ENCODE data around the gene MCTP1.

Gene MCTP1

DNA sequence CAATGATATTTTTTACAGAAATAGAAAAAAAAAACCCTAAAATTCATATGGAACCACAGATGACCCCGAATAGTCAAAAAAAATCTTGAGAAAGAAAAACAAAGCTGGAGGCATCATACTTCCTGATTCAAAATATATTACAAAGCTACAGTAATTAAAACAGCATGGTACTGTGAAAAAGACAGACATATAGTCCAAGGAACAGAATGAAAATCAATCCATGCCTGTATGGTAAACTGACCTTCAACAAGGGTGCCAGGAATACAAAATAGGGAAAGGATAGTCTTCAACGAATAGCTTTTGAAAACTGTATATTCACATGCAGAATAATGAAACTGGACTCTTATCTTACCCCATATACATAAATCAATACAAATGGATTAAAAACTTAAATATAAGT is 307.5 kb downstream of the MCTP1 start:
- DNase-seq (ENCODE audit: low read depth in 1 of 2, low spot score in 1 of 2) = no peak

GRCh38 chr5:94976853-94977252 is 308.0 kb downstream of the MCTP1 start:
- no peak for TF ChIP-seq REST (IDR thresholded peaks at IDR 0.05; ENCODE audit: insufficient replicate concordance, low read depth)
- no peak for TF ChIP-seq POLR2AphosphoS5 (IDR thresholded peaks at IDR 0.05; ENCODE audit: low read depth)
- TF ChIP-seq CTCF (IDR thresholded peaks at IDR 0.05; ENCODE audit: insufficient read depth, low read length) = no peak
- no peak for TF ChIP-seq GABPA (IDR thresholded peaks at IDR 0.05; ENCODE audit: low read depth)
- TF ChIP-seq SPI1 (IDR thresholded peaks at IDR 0.05; ENCODE audit: borderline replicate concordance, low read depth) = no peak
- H3K27ac ChIP-seq (replicated peaks) = no peak overlapping the region
- no peaks in the 10 kb centered on the region for H3K27me3 ChIP-seq (ENCODE audit: insufficient read depth, poor library complexity, severe bottlenecking)
- no peak overlapping the region for H3K4me3 ChIP-seq (replicated peaks; ENCODE audit: insufficient read depth, low read length)
- no peak for DNase-seq (ENCODE audit: low read depth in 1 of 2, low spot score in 1 of 2)

More for the DNA sequence above, 307.5 kb downstream of the MCTP1 start:
- Histone ChIP-seq H3K4me3 (replicated peaks; ENCODE audit: insufficient read depth, low read length) (no peak overlapping the region), H3K27me3 (ENCODE audit: insufficient read depth, poor library complexity, severe bottlenecking) (no peaks in the 10 kb centered on the region), H3K27ac (replicated peaks) (no peak overlapping the region)
- TF ChIP-seq POLR2AphosphoS5 (IDR thresholded peaks at IDR 0.05; ENCODE audit: low read depth) (no peak), REST (IDR thresholded peaks at IDR 0.05; ENCODE audit: insufficient replicate concordance, low read depth) (no peak), SPI1 (IDR thresholded peaks at IDR 0.05; ENCODE audit: borderline replicate concordance, low read depth) (no peak), CTCF (IDR thresholded peaks at IDR 0.05; ENCODE audit: insufficient read depth, low read length) (no peak), GABPA (IDR thresholded peaks at IDR 0.05; ENCODE audit: low read depth) (no peak)

GRCh38 chr5:94972268-94972667 is 312.6 kb downstream of the MCTP1 start:
- no peak for TF ChIP-seq CTCF (IDR thresholded peaks at IDR 0.05; ENCODE audit: insufficient read depth, low read length)
- no peak for TF ChIP-seq POLR2AphosphoS5 (IDR thresholded peaks at IDR 0.05; ENCODE audit: low read depth)
- DNase-seq (ENCODE audit: low read depth in 1 of 2, low spot score in 1 of 2) = no peak
- no peak overlapping the region for H3K4me3 ChIP-seq (replicated peaks; ENCODE audit: insufficient read depth, low read length)
- H3K27ac ChIP-seq (replicated peaks) = no peak overlapping the region
- no peaks in the 10 kb centered on the region for H3K27me3 ChIP-seq (ENCODE audit: insufficient read depth, poor library complexity, severe bottlenecking)

GRCh38 chr5:94969174-94969573 is 315.7 kb downstream of the MCTP1 start:
- TF ChIP-seq CTCF (IDR thresholded peaks at IDR 0.05; ENCODE audit: insufficient read depth, low read length) (no peak), POLR2AphosphoS5 (IDR thresholded peaks at IDR 0.05; ENCODE audit: low read depth) (no peak), REST (IDR thresholded peaks at IDR 0.05; ENCODE audit: insufficient replicate concordance, low read depth) (no peak), GABPA (IDR thresholded peaks at IDR 0.05; ENCODE audit: low read depth) (no peak)

More at GRCh38 chr5:94969174-94969573, 315.7 kb downstream of the MCTP1 start:
- Histone ChIP-seq H3K27ac (replicated peaks) (no peak overlapping the region), H3K27me3 (ENCODE audit: insufficient read depth, poor library complexity, severe bottlenecking) (no peaks in the 10 kb centered on the region), H3K4me3 (replicated peaks; ENCODE audit: insufficient read depth, low read length) (no peak overlapping the region)
- no peak for DNase-seq (ENCODE audit: low read depth in 1 of 2, low spot score in 1 of 2)
